HepG2 (cell line): Measurements from ENCODE around the gene C5AR1. TPM values are rescaled to one million over a fixed set of nuclear protein-coding genes. Genes with fewer than 3 reads are reported as not detected.

Experiments used
- CSRNP1 ChIP-seq: sonication (generic); formaldehyde crosslinking; IDR thresholded peaks from 2 replicates; pipeline ENCODE4 v1.8.1; 2023; ENCODE audit warnings: mild to moderate bottlenecking, missing genetic modification reagents
- DMAP1 ChIP-seq: IDR thresholded peaks from 2 replicates; pipeline ENCODE4 v1.6.1; 2016
- DNMT1 ChIP-seq: sonication (generic); formaldehyde crosslinking; IDR thresholded peaks from 2 replicates; pipeline ENCODE4 v1.5.1; 2020; ENCODE audit warnings: mild to moderate bottlenecking, missing genetic modification reagents
- IRX3 ChIP-seq: sonication (generic); formaldehyde crosslinking; IDR thresholded peaks from 2 replicates; pipeline ENCODE4 v1.8.1; 2023; ENCODE audit warnings: mild to moderate bottlenecking, low read depth, missing genetic modification reagents, borderline replicate concordance
- JARID2 ChIP-seq: sonication (generic); formaldehyde crosslinking; IDR thresholded peaks from 2 replicates; pipeline ENCODE4 v1.8.1; 2023; ENCODE audit warnings: missing genetic modification reagents, inconsistent platforms; ENCODE audit not compliant: insufficient replicate concordance
- KAT2B ChIP-seq: fragments of 150-350 bp; IDR thresholded peaks from 2 replicates; pipeline ENCODE4 v1.6.1; 2014; ENCODE audit warnings: low read depth, low read length, borderline replicate concordance
- KLF16 ChIP-seq, 2 experiments: sonication (generic) in 1 of 2; formaldehyde crosslinking in 1 of 2; IDR thresholded peaks; 2 replicates each; pipeline versions ENCODE4 v1.6.1 to v1.8.0; 2016 to 2023; ENCODE audit warnings: missing genetic modification reagents in 2 of 2, missing compliant biosample characterization in 1 of 2
- LBX2 ChIP-seq: sonication (generic); formaldehyde crosslinking; IDR thresholded peaks from 2 replicates; pipeline ENCODE4 v1.5.0; 2020; ENCODE audit warnings: missing genetic modification reagents, mild to moderate bottlenecking, borderline replicate concordance
- MAFK ChIP-seq, 2 experiments: IDR thresholded peaks in 1 of 2; conservative IDR thresholded peaks in 1 of 2; 2 replicates each; pipeline ENCODE4 v1.6.1; 2011; ENCODE audit warnings: improper control_type of control experiment in 2 of 2, low read length in 2 of 2
- MLLT10 ChIP-seq: sonication (generic); formaldehyde crosslinking; IDR thresholded peaks from 2 replicates; pipeline ENCODE4 v1.4.0; 2020; ENCODE audit warnings: missing genetic modification reagents
- MYNN ChIP-seq: sonication (generic); formaldehyde crosslinking; IDR thresholded peaks from 2 replicates; pipeline ENCODE4 v1.4.0; 2020; ENCODE audit warnings: mild to moderate bottlenecking, low read depth, missing genetic modification reagents
- NONO ChIP-seq, 2 experiments: fragments of 450-650 bp in 1 of 2; sonication (generic) in 1 of 2; formaldehyde crosslinking in 1 of 2; IDR thresholded peaks in 1 of 2; conservative IDR thresholded peaks in 1 of 2; 2 replicates each; pipeline versions ENCODE4 v1.6.1 to v1.8.0; 2017 to 2022; ENCODE audit warnings: mild to moderate bottlenecking in 1 of 2, missing genetic modification reagents in 1 of 2, moderate library complexity in 1 of 2
- PAF1 ChIP-seq: IDR thresholded peaks from 2 replicates; pipeline ENCODE4 v1.6.1; 2016; ENCODE audit warnings: missing genetic modification reagents, missing compliant biosample characterization
- PHF5A ChIP-seq: IDR thresholded peaks from one replicate; pipeline ENCODE4 v1.6.1; 2018; ENCODE audit warnings: low read depth, missing genetic modification reagents; ENCODE audit not compliant: unreplicated experiment
- PHF8 ChIP-seq: sonication (generic); formaldehyde crosslinking; IDR thresholded peaks from 2 replicates; pipeline ENCODE4 v1.5.0; 2020; ENCODE audit warnings: missing genetic modification reagents
- ZBTB1 ChIP-seq: sonication (generic); formaldehyde crosslinking; IDR thresholded peaks from 2 replicates; pipeline ENCODE4 v1.4.0; 2020; ENCODE audit warnings: missing genetic modification reagents, borderline replicate concordance
- ZMYM2 ChIP-seq: sonication (generic); formaldehyde crosslinking; IDR thresholded peaks from 2 replicates; pipeline ENCODE4 v1.8.0; 2022; ENCODE audit warnings: mild to moderate bottlenecking, missing genetic modification reagents
- ZNF224 ChIP-seq: sonication (generic); formaldehyde crosslinking; IDR thresholded peaks from 2 replicates; pipeline ENCODE4 v1.5.0; 2020; ENCODE audit warnings: mild to moderate bottlenecking, missing genetic modification reagents
- ZNF253 ChIP-seq: sonication (generic); formaldehyde crosslinking; IDR thresholded peaks from 2 replicates; pipeline ENCODE4 v1.8.0; 2022; ENCODE audit warnings: mild to moderate bottlenecking, missing genetic modification reagents, borderline replicate concordance
- ZNF274 ChIP-seq: sonication (generic); formaldehyde crosslinking; IDR thresholded peaks from 2 replicates; pipeline ENCODE4 v1.5.1; 2020; ENCODE audit warnings: mild to moderate bottlenecking, missing genetic modification reagents
- ZNF282 ChIP-seq: fragments of 450-650 bp; IDR thresholded peaks from 2 replicates; pipeline ENCODE4 v1.6.1; 2018; ENCODE audit not compliant: partially characterized antibody
- ZNF446 ChIP-seq: sonication (generic); formaldehyde crosslinking; IDR thresholded peaks from 2 replicates; pipeline ENCODE4 v1.5.0; 2020; ENCODE audit warnings: mild to moderate bottlenecking, missing genetic modification reagents
- ZNF510 ChIP-seq: sonication (generic); formaldehyde crosslinking; IDR thresholded peaks from 2 replicates; pipeline ENCODE4 v1.4.0; 2020; ENCODE audit warnings: low read depth, mild to moderate bottlenecking, missing genetic modification reagents
- ZNF513 ChIP-seq: sonication (generic); formaldehyde crosslinking; conservative IDR thresholded peaks from 2 replicates; pipeline ENCODE4 v1.5.0; 2020; ENCODE audit warnings: missing genetic modification reagents
- ZNF740 ChIP-seq: sonication (generic); formaldehyde crosslinking; IDR thresholded peaks from 2 replicates; pipeline ENCODE4 v1.4.0; 2020; ENCODE audit warnings: missing genetic modification reagents
- ZNF816 ChIP-seq: sonication (generic); formaldehyde crosslinking; IDR thresholded peaks from 2 replicates; pipeline ENCODE4 v1.8.0; 2022; ENCODE audit warnings: missing genetic modification reagents, mild to moderate bottlenecking, borderline replicate concordance
- polyA plus RNA-seq, 8 experiments: library from polyadenylated mRNA; depleted of rRNA in 3 of 8; stranded (reverse) in 7 of 8; unstranded in 1 of 8; fragments of >200 nt; fragmentation: Illumina TruSeq in 4 of 8; extraction: Trizol in 4 of 8; gene quantifications; 2 replicates each; pipeline versions ENCODE4 v1.2.1 to v1.2.3, GENCODE V29; 2011 to 2016; ENCODE audit warnings: low read depth in 4 of 8, missing spikeins in 1 of 8, mixed read lengths in 1 of 8; ENCODE audit not compliant: insufficient read depth in 1 of 8
- total RNA-seq, 5 experiments: library from RNA; depleted of rRNA; stranded (reverse); fragments of >200 nt; fragmentation: Illumina TruSeq; extraction: Trizol; gene quantifications; 2 replicates each; pipeline ENCODE4 v1.2.3, GENCODE V29; 2016; ENCODE audit warnings: low read depth in 1 of 5

Gene C5AR1
- total and polyA plus RNA-seq, 2 of the 13 experiments (the other 11 are each of a cell fraction or from before 2014, with no cell fraction given), result 0.07 to 1.6 TPM

DNA sequence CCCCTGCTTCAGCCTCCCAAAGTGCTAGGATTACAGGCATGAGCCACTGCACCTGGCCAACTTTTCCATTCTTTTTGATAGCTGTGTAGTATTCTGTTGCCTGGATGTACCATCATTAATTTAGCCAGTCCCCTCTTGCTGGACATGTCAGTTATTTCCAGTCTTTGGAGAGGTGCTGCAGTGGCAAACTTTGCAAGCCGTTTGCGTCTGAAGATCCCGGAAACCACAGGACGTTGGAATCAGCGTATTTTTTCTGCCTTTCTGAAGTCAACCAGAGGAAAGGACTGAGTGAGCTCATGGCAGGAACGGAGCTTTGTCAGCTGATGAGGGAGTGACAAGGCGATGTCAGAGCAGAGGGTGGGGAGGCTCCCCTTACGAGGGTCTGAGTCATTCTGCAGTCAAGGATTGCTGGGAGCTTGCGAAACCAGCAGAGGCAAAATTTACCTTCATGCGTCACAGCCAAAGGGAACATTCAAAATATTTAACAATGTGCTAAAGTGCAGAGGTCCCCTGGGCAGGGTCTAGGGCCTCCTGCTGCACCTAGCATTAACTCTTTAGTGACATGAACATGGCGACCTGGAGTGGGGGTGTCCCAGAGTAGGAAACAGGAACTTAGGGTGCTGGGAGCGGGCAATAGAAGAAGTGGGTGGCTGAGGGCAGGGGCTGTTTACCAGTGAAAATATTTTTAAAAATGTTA lies 5.6 kb downstream of the C5AR1 start (continued):
- TF ChIP-seq PHF8 (CRISPR knock-in tag) (no peak; the same call in 1 of the 2 replicates), IRX3 (no peak), ZNF224 (CRISPR knock-in tag) (peak; percentile 67; the same call in 1 of the 2 replicates), DMAP1 (peak; percentile 57), ZNF253 (no peak), MAFK (conservative IDR thresholded peaks at IDR 0.05 in 1 of 2, IDR thresholded peaks at IDR 0.05 in 1 of 2; ENCODE audit: low read length in 2 of 2) (peak in 1 of 2 experiments; percentile 44; a peak in 3 of 4 replicates), PHF5A (CRISPR knock-in tag) (no peak), LBX2 (no peak), ZNF740 (CRISPR knock-in tag) (peak; percentile 92), PAF1 (no peak), DNMT1 (CRISPR knock-in tag) (0 out of 2 replicates have a peak, but pooled peaks have one; percentile 76), MYNN (CRISPR knock-in tag) (no peak), CSRNP1 (no peak), NONO (IDR thresholded peaks at IDR 0.05) (no peak), NONO (CRISPR knock-in tag; conservative IDR thresholded peaks at IDR 0.05) (peak; percentile 90), ZNF274 (no peak), ZNF446 (CRISPR knock-in tag) (no peak), JARID2 (CRISPR knock-in tag) (no peak), MLLT10 (CRISPR knock-in tag) (no peak), KLF16 (CRISPR knock-in tag; IDR thresholded peaks at IDR 0.05) (peak in 1 of 2 experiments; percentile 77; a peak in 1 of 4 replicates), ZNF510 (CRISPR knock-in tag) (no peak), ZNF282 (no peak), ZNF816 (CRISPR knock-in tag) (peak; percentile 80; the same call in 1 of the 2 replicates), ZNF513 (no peak), KAT2B (no peak), ZMYM2 (peak; percentile 86), ZBTB1 (CRISPR knock-in tag) (no peak)
